D721Med (cell line): ENCODE results near the gene GHRHR.

Source experiments
- DNase-seq: peaks from one replicate; pipeline ENCODE4 v3.0.0; 2011; ENCODE audit warnings: low spot score; ENCODE audit not compliant: insufficient read length
- FAIRE-seq: peaks from 2 replicates; lab custom pipeline; 2011; peaks lifted over from hg19 to GRCh38; lab: Jason Lieb, UNC
- TF ChIP-seq, protein P1 (sequence below): IDR thresholded peaks from 2 replicates; pipeline ENCODE4 v1.5.1; 2012; ENCODE audit warnings: mild to moderate bottlenecking, control low read depth; ENCODE audit not compliant: insufficient read depth; ENCODE audit errors: missing control alignments

The GHRHR gene

DNA sequence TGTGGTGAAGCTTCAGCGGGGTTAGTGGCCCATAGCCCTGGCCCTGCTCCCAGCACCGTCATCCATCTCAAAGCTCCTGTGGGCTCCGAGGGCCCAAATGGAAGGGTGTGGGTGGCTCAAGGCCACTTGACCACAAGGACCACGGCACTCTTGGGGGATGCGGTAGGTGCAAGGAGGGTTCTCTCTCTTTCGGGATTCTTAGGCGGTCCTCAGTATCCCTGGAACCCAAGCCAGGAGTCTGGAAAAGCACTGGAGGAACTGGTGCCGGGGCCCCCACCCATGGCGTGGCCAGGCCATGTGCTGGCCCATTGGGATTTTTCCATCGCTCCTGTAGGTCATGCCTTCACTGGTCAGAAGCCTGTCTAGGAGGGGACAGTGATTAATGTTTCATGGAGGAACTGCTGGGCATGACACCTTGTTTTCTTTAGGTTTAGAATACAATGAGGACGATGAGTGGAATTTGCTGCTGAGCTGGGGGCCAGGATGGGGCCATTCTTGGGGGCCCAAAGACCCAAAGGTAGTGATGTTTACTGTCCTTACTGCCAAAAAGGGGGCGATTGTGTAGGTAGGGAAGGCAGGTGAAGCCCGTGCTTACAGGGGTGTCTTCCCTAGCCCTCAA, 35.4 kb upstream of the GHRHR start:
- TF ChIP-seq, protein P1, sequence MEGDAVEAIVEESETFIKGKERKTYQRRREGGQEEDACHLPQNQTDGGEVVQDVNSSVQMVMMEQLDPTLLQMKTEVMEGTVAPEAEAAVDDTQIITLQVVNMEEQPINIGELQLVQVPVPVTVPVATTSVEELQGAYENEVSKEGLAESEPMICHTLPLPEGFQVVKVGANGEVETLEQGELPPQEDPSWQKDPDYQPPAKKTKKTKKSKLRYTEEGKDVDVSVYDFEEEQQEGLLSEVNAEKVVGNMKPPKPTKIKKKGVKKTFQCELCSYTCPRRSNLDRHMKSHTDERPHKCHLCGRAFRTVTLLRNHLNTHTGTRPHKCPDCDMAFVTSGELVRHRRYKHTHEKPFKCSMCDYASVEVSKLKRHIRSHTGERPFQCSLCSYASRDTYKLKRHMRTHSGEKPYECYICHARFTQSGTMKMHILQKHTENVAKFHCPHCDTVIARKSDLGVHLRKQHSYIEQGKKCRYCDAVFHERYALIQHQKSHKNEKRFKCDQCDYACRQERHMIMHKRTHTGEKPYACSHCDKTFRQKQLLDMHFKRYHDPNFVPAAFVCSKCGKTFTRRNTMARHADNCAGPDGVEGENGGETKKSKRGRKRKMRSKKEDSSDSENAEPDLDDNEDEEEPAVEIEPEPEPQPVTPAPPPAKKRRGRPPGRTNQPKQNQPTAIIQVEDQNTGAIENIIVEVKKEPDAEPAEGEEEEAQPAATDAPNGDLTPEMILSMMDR = no peak
- no peak for DNase-seq
- no peak for FAIRE-seq

DNA sequence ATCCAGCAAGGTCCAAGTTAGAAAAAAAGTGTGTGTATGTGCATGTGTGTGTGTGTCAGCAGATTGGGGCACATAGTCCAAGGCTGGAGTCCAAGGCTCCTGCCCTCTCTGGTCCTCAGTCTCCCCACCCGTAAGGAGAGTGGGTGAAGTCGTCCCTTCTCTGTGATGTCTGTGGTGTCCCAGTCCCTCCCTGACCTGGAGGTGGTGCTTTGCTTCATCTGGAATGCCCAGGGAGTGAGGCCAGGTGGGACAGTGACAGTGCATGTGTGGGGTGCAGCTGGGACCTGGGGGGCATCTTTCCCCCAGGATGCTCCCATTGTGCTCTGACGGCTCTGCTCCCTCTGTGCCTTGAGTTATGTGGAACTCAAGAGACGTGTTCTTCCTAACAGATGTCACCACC, 34.1 kb upstream of the GHRHR start:
- DNase-seq (peak; percentile 4), FAIRE-seq (no peak)
- TF ChIP-seq, protein P1 = no peak

DNA sequence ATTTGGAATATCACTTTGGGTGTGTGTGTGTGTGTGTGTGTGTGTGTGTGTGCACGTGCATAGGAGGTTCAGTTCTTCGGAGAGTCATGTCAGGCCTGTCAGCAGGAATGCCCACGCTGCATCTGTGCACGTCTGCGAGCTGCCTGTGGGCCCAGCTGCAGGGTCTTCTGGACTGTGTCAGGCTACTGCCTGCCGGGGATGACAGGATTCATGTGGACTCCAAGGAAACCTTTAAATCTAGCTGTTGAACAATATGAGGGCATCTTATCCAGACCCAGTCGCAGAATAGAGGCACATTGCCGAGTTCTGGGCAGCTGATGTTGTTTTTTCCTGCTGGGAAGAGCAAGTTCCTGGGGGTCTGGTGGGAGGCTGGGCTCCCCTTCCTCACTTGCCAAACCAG, 33.1 kb upstream of the GHRHR start:
- DNase-seq (peak; percentile 14), FAIRE-seq (no peak)
- TF ChIP-seq, protein P1 = no peak

DNA sequence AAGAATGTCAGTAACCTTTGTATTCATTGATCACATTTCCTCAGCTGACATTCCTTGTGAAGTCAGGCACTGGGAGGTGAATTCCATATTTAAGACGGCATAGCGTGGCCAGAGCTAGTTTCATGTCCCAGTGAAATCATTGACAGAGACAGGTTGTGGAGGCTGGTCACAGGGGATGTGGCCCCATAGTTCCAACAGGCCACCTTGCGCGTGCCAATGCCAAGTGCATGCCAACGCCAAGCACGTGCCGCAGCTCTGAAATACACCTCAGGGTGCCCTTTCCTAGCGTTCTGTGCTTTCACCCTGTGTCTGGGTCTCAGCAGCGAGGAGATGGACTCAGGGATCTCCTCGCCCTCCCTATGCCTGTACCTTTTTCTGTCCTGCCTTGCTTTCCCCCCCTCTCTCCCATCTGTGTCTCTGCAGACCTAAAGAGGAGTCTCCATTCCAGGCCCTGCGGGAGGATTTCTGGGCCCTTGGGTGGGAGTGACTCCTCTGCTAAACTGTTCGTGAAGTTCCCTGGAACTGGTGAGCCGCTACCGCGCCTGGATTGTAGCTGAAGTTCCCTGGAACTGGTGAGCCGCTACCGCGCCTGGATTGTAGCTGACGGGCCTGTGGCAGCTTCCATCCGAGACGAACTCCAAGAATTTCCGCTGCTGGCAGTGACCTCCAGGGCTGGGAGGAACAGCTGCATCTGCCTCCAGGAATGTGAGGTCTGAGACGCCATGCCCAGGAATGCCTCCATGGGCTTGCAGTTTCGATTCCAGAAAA, 32.4 kb upstream of the GHRHR start:
- TF ChIP-seq, protein P1 = no peak
- DNase-seq (peak; percentile 8), FAIRE-seq (no peak)

DNA sequence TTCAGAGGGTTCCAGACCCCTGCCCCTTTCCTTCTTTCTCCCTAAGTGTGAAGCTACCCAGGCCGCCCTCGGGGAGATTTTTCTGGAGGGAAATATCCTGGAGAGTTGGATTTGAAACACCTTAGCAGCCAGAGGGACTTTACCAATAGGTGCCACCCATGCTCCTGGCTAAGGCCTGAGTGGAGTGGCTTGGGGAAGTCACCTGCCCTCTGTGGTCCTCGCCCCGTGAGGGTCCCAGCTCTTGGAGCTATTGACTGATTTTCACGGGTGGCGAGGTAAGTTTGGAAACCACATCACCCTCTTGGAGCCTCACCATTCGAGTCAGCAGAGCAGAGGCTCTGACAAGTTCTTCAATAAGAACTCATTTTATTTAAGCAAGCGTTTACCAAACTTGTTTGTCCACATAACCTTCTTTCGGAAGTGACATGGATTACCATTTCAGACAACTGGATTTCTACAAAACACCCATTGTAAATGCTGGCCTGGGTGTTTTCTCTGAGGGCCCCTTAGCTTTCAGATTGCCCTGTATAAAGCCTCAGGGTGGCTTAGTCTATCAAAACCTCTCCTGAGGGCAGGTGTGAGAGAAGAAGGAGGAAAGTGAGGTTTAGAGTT, 31.7 kb upstream of the GHRHR start:
- TF ChIP-seq, protein P1 = no peak
- no peak for FAIRE-seq
- no peak for DNase-seq

DNA sequence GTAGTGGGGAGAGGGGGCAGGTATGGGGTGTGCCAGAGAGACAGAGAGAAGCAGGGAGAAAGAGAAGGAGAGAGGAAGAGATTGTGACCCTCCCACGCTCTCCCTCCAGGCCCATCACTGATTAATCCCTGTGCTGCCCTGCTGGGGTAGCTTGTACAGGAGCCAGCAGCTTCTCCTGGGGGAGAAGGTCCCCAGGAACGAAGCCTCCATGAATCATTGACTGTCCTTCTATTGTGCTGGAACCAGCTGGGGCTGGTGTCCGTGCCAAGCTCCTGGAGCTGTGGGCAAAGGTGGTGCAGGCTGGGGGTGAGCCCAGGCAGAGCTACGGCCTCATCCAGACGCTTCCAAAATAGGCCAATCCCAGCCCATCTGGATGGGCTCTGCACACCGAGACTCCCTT, 31.2 kb upstream of the GHRHR start:
- FAIRE-seq = no peak
- TF ChIP-seq, protein P1 = no peak
- DNase-seq = no peak
